HepG2 (cell line): ENCODE data around the gene C1QTNF3. TPM values are rescaled to one million over a fixed set of nuclear protein-coding genes. Genes with fewer than 3 reads are reported as not detected.
A peak's percentile ranks its signal among the peaks of the same experiment; 100 is the strongest.

Experiments used
- BORCS8-MEF2B ChIP-seq: sonication (generic); formaldehyde crosslinking; IDR thresholded peaks from 2 replicates; pipeline ENCODE4 v1.8.0; 2022; ENCODE audit warnings: mild to moderate bottlenecking, missing genetic modification reagents
- FOXA3 ChIP-seq: IDR thresholded peaks from 2 replicates; pipeline ENCODE4 v1.6.1; 2016; ENCODE audit warnings: missing genetic modification reagents, missing compliant biosample characterization
- FOXJ3 ChIP-seq: sonication (generic); formaldehyde crosslinking; IDR thresholded peaks from 2 replicates; pipeline ENCODE4 v1.4.0; 2020; ENCODE audit warnings: missing genetic modification reagents, mild to moderate bottlenecking, borderline replicate concordance
- FOXP1 ChIP-seq, 2 experiments: fragments of 450-650 bp in 1 of 2; IDR thresholded peaks; 2 replicates each; pipeline ENCODE4 v1.6.1; 2017 to 2018; ENCODE audit warnings: antibody characterized with exemption in 1 of 2
- POLR2A ChIP-seq, 2 experiments: IDR thresholded peaks; 2 replicates each; pipeline ENCODE4 v1.6.1; 2011; ENCODE audit warnings: low read depth in 2 of 2, low read length in 2 of 2, mild to moderate bottlenecking in 1 of 2, moderate library complexity in 1 of 2; ENCODE audit not compliant: insufficient read depth in 1 of 2
- YEATS4 ChIP-seq: sonication (generic); formaldehyde crosslinking; IDR thresholded peaks from 2 replicates; pipeline ENCODE4 v1.4.0; 2020; ENCODE audit warnings: missing genetic modification reagents, borderline replicate concordance
- ZBTB8A ChIP-seq: sonication (generic); formaldehyde crosslinking; IDR thresholded peaks from 2 replicates; pipeline ENCODE4 v1.4.0; 2020; ENCODE audit warnings: mild to moderate bottlenecking, low read depth, missing genetic modification reagents, borderline replicate concordance
- ZFX ChIP-seq: sonication (generic); formaldehyde crosslinking; IDR thresholded peaks from 2 replicates; pipeline ENCODE4 v1.4.0; 2020; ENCODE audit warnings: mild to moderate bottlenecking, low read depth, missing genetic modification reagents, moderate library complexity
- ZFY ChIP-seq: sonication (generic); formaldehyde crosslinking; IDR thresholded peaks from 2 replicates; pipeline ENCODE4 v1.4.0; 2020; ENCODE audit warnings: missing genetic modification reagents
- ZNF143 ChIP-seq: sonication (generic); formaldehyde crosslinking; IDR thresholded peaks from 2 replicates; pipeline ENCODE4 v1.4.0; 2020; ENCODE audit warnings: missing genetic modification reagents
- ZNF17 ChIP-seq: sonication (generic); formaldehyde crosslinking; IDR thresholded peaks from 2 replicates; pipeline ENCODE4 v1.5.0; 2020; ENCODE audit warnings: mild to moderate bottlenecking, missing genetic modification reagents
- ZNF225 ChIP-seq: sonication (generic); formaldehyde crosslinking; IDR thresholded peaks from 2 replicates; pipeline ENCODE4 v1.4.0; 2020; ENCODE audit warnings: mild to moderate bottlenecking, missing genetic modification reagents
- ZNF256 ChIP-seq: sonication (generic); formaldehyde crosslinking; conservative IDR thresholded peaks from 2 replicates; pipeline ENCODE4 v1.4.0; 2020; ENCODE audit warnings: missing genetic modification reagents
- ZNF280B ChIP-seq: sonication (generic); formaldehyde crosslinking; IDR thresholded peaks from 2 replicates; pipeline ENCODE4 v1.5.0; 2020; ENCODE audit warnings: missing genetic modification reagents, mild to moderate bottlenecking, borderline replicate concordance
- ZNF44 ChIP-seq: sonication (generic); formaldehyde crosslinking; IDR thresholded peaks from 2 replicates; pipeline ENCODE4 v1.5.1; 2020; ENCODE audit warnings: mild to moderate bottlenecking, missing genetic modification reagents
- ZNF546 ChIP-seq: sonication (generic); formaldehyde crosslinking; conservative IDR thresholded peaks from 2 replicates; pipeline ENCODE4 v1.8.1; 2023; ENCODE audit warnings: mild to moderate bottlenecking, missing genetic modification reagents
- ZNF558 ChIP-seq: sonication (generic); formaldehyde crosslinking; IDR thresholded peaks from 2 replicates; pipeline ENCODE4 v1.9.0; 2022; ENCODE audit warnings: mild to moderate bottlenecking, missing genetic modification reagents, borderline replicate concordance
- ZNF616 ChIP-seq: sonication (generic); formaldehyde crosslinking; IDR thresholded peaks from 2 replicates; pipeline ENCODE4 v1.5.0; 2020; ENCODE audit warnings: low read depth, mild to moderate bottlenecking, missing genetic modification reagents
- ZNF891 ChIP-seq: sonication (generic); formaldehyde crosslinking; IDR thresholded peaks from 2 replicates; pipeline ENCODE4 v1.5.0; 2020; ENCODE audit warnings: mild to moderate bottlenecking, missing genetic modification reagents
- polyA plus RNA-seq, 8 experiments: library from polyadenylated mRNA; depleted of rRNA in 3 of 8; stranded (reverse) in 7 of 8; unstranded in 1 of 8; fragments of >200 nt; fragmentation: Illumina TruSeq in 4 of 8; extraction: Trizol in 4 of 8; gene quantifications; 2 replicates each; pipeline versions ENCODE4 v1.2.1 to v1.2.3, GENCODE V29; 2011 to 2016; ENCODE audit warnings: low read depth in 4 of 8, missing spikeins in 1 of 8, mixed read lengths in 1 of 8; ENCODE audit not compliant: insufficient read depth in 1 of 8
- total RNA-seq, 5 experiments: library from RNA; depleted of rRNA; stranded (reverse); fragments of >200 nt; fragmentation: Illumina TruSeq; extraction: Trizol; gene quantifications; 2 replicates each; pipeline ENCODE4 v1.2.3, GENCODE V29; 2016; ENCODE audit warnings: low read depth in 1 of 5
- TF ChIP-seq, protein P1 (sequence below): conservative IDR thresholded peaks from 2 replicates; pipeline ENCODE4 v1.6.1; 2018; ENCODE audit warnings: missing genetic modification reagents
- TF ChIP-seq, protein P2 (sequence below): sonication (generic); formaldehyde crosslinking; IDR thresholded peaks from 2 replicates; pipeline ENCODE4 v1.5.0; 2020; ENCODE audit warnings: missing genetic modification reagents

Gene C1QTNF3
- total and polyA plus RNA-seq, 2 of the 13 experiments (the other 11 are each of a cell fraction or from before 2014, with no cell fraction given) = 3.3 to 10.8 TPM

DNA sequence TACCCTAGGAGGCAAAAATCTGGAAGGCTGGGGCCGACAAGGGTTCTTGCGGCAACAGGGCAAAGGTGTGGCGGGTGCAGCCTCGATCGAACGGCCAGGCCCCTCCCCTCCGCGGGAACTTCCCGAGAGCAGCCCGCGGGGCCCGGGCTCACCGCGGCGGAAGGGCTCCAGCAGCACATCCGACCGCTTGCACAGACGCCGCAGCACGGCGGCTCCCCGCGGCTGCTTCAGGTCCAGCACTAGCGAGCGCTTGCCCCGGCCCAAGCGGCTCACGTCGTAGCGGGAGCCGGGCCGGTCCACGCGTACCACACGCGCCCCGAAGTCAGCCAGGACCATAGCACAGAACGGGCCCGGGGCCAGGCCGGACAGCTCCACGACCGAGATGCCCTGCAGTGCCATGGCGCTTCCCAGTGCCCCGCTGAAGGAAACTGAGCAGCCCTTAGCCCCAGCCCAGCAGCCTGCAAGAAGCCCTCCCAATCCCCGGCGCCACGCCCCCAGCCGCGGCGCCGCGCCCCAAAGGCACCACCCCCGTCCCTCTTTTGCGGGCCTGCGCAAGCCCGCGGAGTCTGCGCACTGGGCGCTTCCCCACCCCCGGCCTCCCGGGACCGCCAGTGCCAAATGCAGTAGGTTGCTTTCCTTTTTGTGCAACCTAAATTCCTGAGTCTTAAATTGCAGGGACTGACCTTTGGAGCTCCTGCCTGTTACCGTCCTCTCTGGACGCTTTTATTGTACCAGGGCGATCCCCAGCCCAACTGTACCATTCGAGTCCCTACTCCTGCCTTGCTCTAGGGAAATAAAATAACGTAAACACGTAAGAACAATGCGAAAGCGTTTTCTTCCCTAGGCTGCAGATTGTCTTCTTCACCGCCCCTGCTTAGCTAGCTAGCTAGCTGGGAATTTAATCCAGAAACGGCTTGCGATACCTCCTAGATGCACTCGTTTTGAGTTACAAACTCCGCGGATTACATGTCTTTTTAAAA lies 35.1 kb downstream of the C1QTNF3 start, which contains the start of gene AMACR (continued):
- TF ChIP-seq FOXP1 (IDR thresholded peaks at IDR 0.05) (no peak), FOXP1 (CRISPR knock-in tag; IDR thresholded peaks at IDR 0.05) (no peak), ZNF546 (CRISPR knock-in tag) (peak; percentile 50; the same call in 1 of the 2 replicates), ZFY (CRISPR knock-in tag) (peak; percentile 91), ZNF256 (peak; percentile 79), ZNF225 (CRISPR knock-in tag) (peak; percentile 89), ZNF616 (peak; percentile 90; the same call in 1 of the 2 replicates), ZNF143 (CRISPR knock-in tag) (peak; percentile 36; the same call in 1 of the 2 replicates), ZNF44 (0 out of 2 replicates have a peak, but pooled peaks have one; percentile 43), BORCS8-MEF2B (CRISPR knock-in tag) (peak; percentile 53; the same call in 1 of the 2 replicates), ZBTB8A (CRISPR knock-in tag) (no peak), ZNF558 (peak; percentile 84; the same call in 1 of the 2 replicates), FOXJ3 (CRISPR knock-in tag) (peak; percentile 57; the same call in 1 of the 2 replicates), ZFX (CRISPR knock-in tag) (peak; percentile 91; the same call in 1 of the 2 replicates), ZNF891 (CRISPR knock-in tag) (peak; percentile 81; the same call in 1 of the 2 replicates), ZNF280B (CRISPR knock-in tag) (0 out of 2 replicates have a peak, but pooled peaks have one; percentile 70), POLR2A (IDR thresholded peaks at IDR 0.05; ENCODE audit: insufficient read depth in 1 of 2, low read depth in 2 of 2, low read length in 2 of 2) (peak; percentile 94 to 98), YEATS4 (peak; percentile 67; the same call in 1 of the 2 replicates), FOXA3 (CRISPR knock-in tag) (no peak; the same call in none of the 2 replicates), ZNF17 (no peak)
- TF ChIP-seq, protein P1, sequence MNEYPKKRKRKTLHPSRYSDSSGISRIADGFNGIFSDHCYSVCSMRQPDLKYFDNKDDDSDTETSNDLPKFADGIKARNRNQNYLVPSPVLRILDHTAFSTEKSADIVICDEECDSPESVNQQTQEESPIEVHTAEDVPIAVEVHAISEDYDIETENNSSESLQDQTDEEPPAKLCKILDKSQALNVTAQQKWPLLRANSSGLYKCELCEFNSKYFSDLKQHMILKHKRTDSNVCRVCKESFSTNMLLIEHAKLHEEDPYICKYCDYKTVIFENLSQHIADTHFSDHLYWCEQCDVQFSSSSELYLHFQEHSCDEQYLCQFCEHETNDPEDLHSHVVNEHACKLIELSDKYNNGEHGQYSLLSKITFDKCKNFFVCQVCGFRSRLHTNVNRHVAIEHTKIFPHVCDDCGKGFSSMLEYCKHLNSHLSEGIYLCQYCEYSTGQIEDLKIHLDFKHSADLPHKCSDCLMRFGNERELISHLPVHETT (CRISPR knock-in tag) = peak; percentile 72; the same call in 1 of the 2 replicates
- TF ChIP-seq, protein P2, sequence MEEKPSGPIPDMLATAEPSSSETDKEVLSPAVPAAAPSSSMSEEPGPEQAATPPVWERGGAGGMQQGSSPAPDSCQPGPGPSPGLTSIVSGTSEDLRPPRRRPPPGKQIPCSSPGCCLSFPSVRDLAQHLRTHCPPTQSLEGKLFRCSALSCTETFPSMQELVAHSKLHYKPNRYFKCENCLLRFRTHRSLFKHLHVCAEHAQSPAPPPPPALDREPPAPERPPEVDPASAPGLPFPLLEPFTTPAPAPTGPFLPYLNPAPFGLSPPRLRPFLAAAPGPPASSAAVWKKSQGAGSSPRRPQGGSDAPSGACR (CRISPR knock-in tag) = peak; percentile 78; the same call in 1 of the 2 replicates
